PC-3 (cell line): ENCODE results near the gene NNAT.

Experiments used
- CTCF ChIP-seq: fragments of 300-600 bp; sonication (generic); conservative IDR thresholded peaks from 2 replicates; pipeline ENCODE4 v1.5.1; 2017; ENCODE audit warnings: antibody characterized with exemption, low read depth, mild to moderate bottlenecking, low read length
- EZH2 ChIP-seq: fragments of 300-600 bp; sonication (generic); IDR thresholded peaks from one replicate; pipeline ENCODE4 v1.6.1; 2017; ENCODE audit warnings: antibody characterized with exemption, mild to moderate bottlenecking, low read length; ENCODE audit not compliant: unreplicated experiment

DNA sequence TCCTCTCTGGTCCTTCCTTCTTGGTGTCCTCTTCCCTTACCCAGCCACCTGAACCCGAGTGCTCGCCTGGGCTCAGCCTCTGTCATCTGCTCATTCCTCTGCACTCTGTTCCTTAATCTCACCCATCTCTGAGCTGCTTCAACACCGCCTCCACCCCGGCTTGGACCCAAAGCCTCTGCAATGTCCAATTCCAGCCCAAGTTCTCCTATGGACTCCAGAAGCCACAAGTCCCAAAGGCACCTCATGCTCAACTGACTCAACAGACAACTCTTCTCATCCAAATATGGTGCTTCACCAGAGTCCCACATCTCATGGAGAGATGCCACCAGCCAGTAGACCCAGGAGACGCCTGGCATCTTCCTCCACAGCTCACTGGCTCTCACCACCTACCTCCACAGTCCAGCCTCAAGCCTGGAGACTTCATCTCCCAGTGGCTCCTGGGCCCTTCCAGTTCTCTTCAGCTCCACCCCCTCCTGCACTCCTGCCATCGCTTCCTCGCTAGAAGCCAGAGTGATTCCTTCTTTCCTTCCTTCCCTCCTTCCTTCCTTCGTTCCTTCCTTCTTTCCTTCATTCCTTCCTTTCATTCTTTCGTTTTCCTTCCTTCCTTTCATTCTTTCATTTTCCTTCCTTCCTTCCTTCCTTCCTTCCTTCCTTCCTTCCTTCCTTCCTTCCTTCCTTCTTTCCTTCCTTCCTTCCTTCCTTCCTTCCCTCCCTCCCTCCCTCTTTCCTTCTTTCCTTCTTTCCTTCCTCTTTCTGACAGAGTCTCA, 40.9 kb upstream of the NNAT start:
- TF ChIP-seq CTCF: no peak
- TF ChIP-seq EZH2: no peak
